Stomach (tissue), 9 donors: ENCODE results near the gene COL19A1. TPM values are rescaled to one million over a fixed set of nuclear protein-coding genes. Genes with fewer than 3 reads are reported as not detected.

Experiments
- DNase-seq, 2 donors: peaks; one replicate each; pipeline versions ENCODE4 v3.0.0 to v3.0.0-alpha.2; 2013 to 2019
- H3K27ac ChIP-seq, 5 donors: fragments of 200-600 bp in 4 of 5; sonication (generic) in 4 of 5; one replicate each; pipeline ENCODE4 v1.5.1; 2013 to 2019; ENCODE audit warnings: mild to moderate bottlenecking in 1 of 5, moderate library complexity in 1 of 5
- H3K27me3 ChIP-seq, 3 donors: fragments of 200-600 bp; sonication (generic); one replicate each; pipeline ENCODE4 v1.5.1; 2017 to 2019; ENCODE audit warnings: mixed run types in 1 of 3
- H3K36me3 ChIP-seq, 4 donors: fragments of 200-600 bp; sonication (generic); 1 replicate in 3 of 4; 2 replicates in 1 of 4; pipeline ENCODE4 v1.5.1; 2016 to 2019
- H3K4me1 ChIP-seq, 4 donors: fragments of 200-600 bp; sonication (generic); one replicate each; pipeline ENCODE4 v1.5.1; 2016 to 2019
- H3K4me3 ChIP-seq, 4 donors: fragments of 200-600 bp; sonication (generic) in 3 of 4; one replicate each; pipeline ENCODE4 v1.5.1; 2016 to 2019; ENCODE audit warnings: mild to moderate bottlenecking in 1 of 4
- H3K9me3 ChIP-seq, 4 donors: fragments of 200-600 bp; sonication (generic); one replicate each; pipeline ENCODE4 v1.5.1; 2016 to 2019
- CTCF ChIP-seq, 7 experiments: fragments of 450-650 bp in 4 of 7; fragments of 200-600 bp in 3 of 7; sonication (generic) in 3 of 7; IDR thresholded peaks; one replicate each; pipeline ENCODE4 v1.5.1; 2016 to 2019; ENCODE audit warnings: antibody characterized with exemption in 7 of 7, control low read depth in 2 of 7, mild to moderate bottlenecking in 1 of 7
- EP300 ChIP-seq: sonication (generic); formaldehyde crosslinking; IDR thresholded peaks from one replicate; pipeline ENCODE4 v1.6.1; 2017; ENCODE audit warnings: antibody characterized with exemption
- POLR2A ChIP-seq, 4 donors: fragments of 450-650 bp; IDR thresholded peaks; one replicate each; pipeline ENCODE4 v1.6.1; 2016; ENCODE audit warnings: antibody characterized with exemption in 4 of 4, control low read depth in 2 of 4, mild to moderate bottlenecking in 1 of 4, moderate library complexity in 1 of 4
- POLR2AphosphoS5 ChIP-seq, 3 donors: sonication (generic); formaldehyde crosslinking; IDR thresholded peaks; one replicate each; pipeline ENCODE4 v1.6.1; 2016; ENCODE audit warnings: antibody characterized with exemption in 3 of 3
- WGBS, 5 donors: extraction: QIAGEN DNeasy Blood & Tissue Kit in 3 of 5; methylation state at CpG; one replicate each; pipeline versions ENCODE4 v1.1.5 to v1.1.7; 2013 to 2018; 5-methylcytosine and 5-hydroxymethylcytosine counted together
- intact Hi-C: fragments of 100-400 bp; cut with DNase I; formaldehyde crosslinking; loops from one replicate; pipeline ENCODE4 v1.15.1; 2023; ENCODE audit warnings: low total_unique reads
- polyA plus RNA-seq, 3 donors: library from polyadenylated mRNA; stranded (reverse); fragments of 200-250 nt; gene quantifications; one replicate each; pipeline ENCODE4 v1.2.3, GENCODE V29; 2013
- total RNA-seq, 5 donors: library from RNA; depleted of rRNA; stranded (reverse); fragments of >200 nt; gene quantifications; one replicate each; pipeline versions ENCODE4 v1.1.0 to v1.2.3, GENCODE V29; 2014 to 2016
- donor health status: healthy with polysubstance abuse.
- donor health status: Bipolar disorder and iron deficiency.
- donor health status: healthy.

Gene COL19A1
- total and polyA plus RNA-seq, 8 donors: 0.13 to 13.4 (median 2.5) TPM; not detected in 3

DNA sequence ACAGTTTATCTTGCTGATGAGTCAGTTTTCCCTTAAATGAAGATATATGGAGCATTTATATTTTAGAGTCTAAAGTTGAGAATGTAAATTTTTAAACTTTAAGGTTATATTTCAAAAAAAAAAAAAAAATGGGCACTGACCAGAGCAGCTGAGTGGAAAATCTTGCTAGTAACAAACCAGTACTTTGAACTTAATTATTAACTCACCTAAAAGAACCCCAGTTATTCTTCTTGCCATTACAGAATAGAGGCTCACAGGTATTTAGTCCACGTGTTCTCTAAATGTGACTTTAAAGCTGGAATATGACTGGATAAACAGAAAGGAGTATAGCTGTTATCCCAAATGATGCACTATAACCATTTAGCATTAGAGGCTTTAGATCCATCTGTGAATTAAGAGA lies 258.1 kb downstream of the COL19A1 start:
- no peaks in the 10 kb centered on the region for H3K9me3 ChIP-seq
- no peak overlapping the region for H3K4me3 ChIP-seq
- 42 to 73% (median 67%) methylated on average over 1 of the region's 1 CpG for WGBS, 5 donors
- H3K27me3 ChIP-seq: no peaks in the 10 kb centered on the region
- H3K27ac ChIP-seq: no peak overlapping the region
- H3K4me1 ChIP-seq: peaks cover 0 to 11% (median 0%) of the 10 kb centered on the region in 4 donors
- DNase-seq: no peak
- intact Hi-C loops: no loop called here
- H3K36me3 ChIP-seq: no peaks in the 10 kb centered on the region
- no peak for TF ChIP-seq POLR2A (IDR thresholded peaks at IDR 0.05)
- TF ChIP-seq EP300: no peak
- TF ChIP-seq POLR2AphosphoS5 (IDR thresholded peaks at IDR 0.05): no peak
- no peak for TF ChIP-seq CTCF (IDR thresholded peaks at IDR 0.05)

GRCh38 chr6:70124882-70125545 lies 258.7 kb downstream of the COL19A1 start:
- intact Hi-C loops: no loop called here
- H3K9me3 ChIP-seq: no peaks in the 10 kb centered on the region
- 72 to 90% (median 79%) methylated on average over 3 of the region's 3 CpGs for WGBS, 5 donors
- TF ChIP-seq POLR2A (IDR thresholded peaks at IDR 0.05) (no peak), CTCF (IDR thresholded peaks at IDR 0.05) (no peak), EP300 (no peak), POLR2AphosphoS5 (IDR thresholded peaks at IDR 0.05) (no peak)
- no peak overlapping the region for H3K27ac ChIP-seq
- no peak overlapping the region for H3K4me3 ChIP-seq
- H3K4me1 ChIP-seq: peaks cover 0 to 7% (median 0%) of the 10 kb centered on the region in 4 donors
- no peaks in the 10 kb centered on the region for H3K27me3 ChIP-seq
- no peaks in the 10 kb centered on the region for H3K36me3 ChIP-seq
- no peak for DNase-seq

- no peak for TF ChIP-seq POLR2AphosphoS5 (IDR thresholded peaks at IDR 0.05)
- Histone ChIP-seq H3K4me1 (peaks cover 0 to under 1% (median 0%) of the 10 kb centered on the region in 4 donors), H3K9me3 (no peaks in the 10 kb centered on the region), H3K36me3 (no peaks in the 10 kb centered on the region), H3K4me3 (no peak overlapping the region), H3K27me3 (no peaks in the 10 kb centered on the region), H3K27ac (no peak overlapping the region)
- 91 to 93% (median 93%) methylated on average over 3 of the region's 3 CpGs for WGBS, 5 donors
- intact Hi-C loops: no loop called here
- no peak for DNase-seq
These were observed 259.2 kb downstream of the COL19A1 start for GRCh38 chr6:70125602-70126001.

GRCh38 chr6:70129341-70129740 lies 263.0 kb downstream of the COL19A1 start:
- Histone ChIP-seq H3K36me3 (no peaks in the 10 kb centered on the region), H3K27me3 (no peaks in the 10 kb centered on the region), H3K4me1 (no peaks in the 10 kb centered on the region), H3K27ac (no peak overlapping the region), H3K4me3 (no peak overlapping the region), H3K9me3 (no peaks in the 10 kb centered on the region)
- TF ChIP-seq POLR2AphosphoS5 (IDR thresholded peaks at IDR 0.05) (no peak), POLR2A (IDR thresholded peaks at IDR 0.05) (no peak), CTCF (IDR thresholded peaks at IDR 0.05) (no peak), EP300 (no peak)
- 94 to 100% (median 99%) methylated on average over 3 of the region's 3 CpGs for WGBS, 5 donors
- DNase-seq: no peak
- intact Hi-C loops: no loop called here

DNA sequence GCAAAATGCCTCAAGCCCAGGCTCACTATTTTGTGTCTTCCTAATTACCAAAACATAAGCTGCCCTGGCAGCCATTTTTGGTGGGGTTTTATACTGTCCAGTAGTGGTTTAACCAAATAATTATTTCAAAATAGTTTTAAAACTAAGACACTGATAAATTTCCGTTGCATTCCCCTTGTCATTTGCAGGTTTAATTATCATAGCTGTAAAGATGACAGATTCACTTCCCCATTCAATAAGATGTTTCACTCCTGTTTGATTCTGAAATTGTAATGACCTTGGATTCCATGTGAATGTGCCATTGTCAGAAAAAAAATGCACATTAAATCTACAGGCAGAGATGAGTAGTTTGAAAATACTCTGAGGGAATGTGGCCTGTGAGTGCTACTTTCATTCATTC lies 264.5 kb downstream of the COL19A1 start:
- intact Hi-C loops: no loop called here
- WGBS, 5 donors: 84 to 91% (median 88%) methylated on average over 1 of the region's 1 CpG
- no peaks in the 10 kb centered on the region for H3K36me3 ChIP-seq
- H3K4me1 ChIP-seq: peaks cover 0 to 11% (median 0%) of the 10 kb centered on the region in 4 donors
- H3K4me3 ChIP-seq: no peak overlapping the region
- H3K27ac ChIP-seq: no peak overlapping the region
- DNase-seq: no peak
- H3K27me3 ChIP-seq: no peaks in the 10 kb centered on the region
- TF ChIP-seq CTCF (IDR thresholded peaks at IDR 0.05) (no peak), POLR2AphosphoS5 (IDR thresholded peaks at IDR 0.05) (no peak), POLR2A (IDR thresholded peaks at IDR 0.05) (no peak), EP300 (no peak)
- H3K9me3 ChIP-seq: no peaks in the 10 kb centered on the region
